Measurements from ENCODE around the gene MSH6.

The MSH6 gene

DNA sequence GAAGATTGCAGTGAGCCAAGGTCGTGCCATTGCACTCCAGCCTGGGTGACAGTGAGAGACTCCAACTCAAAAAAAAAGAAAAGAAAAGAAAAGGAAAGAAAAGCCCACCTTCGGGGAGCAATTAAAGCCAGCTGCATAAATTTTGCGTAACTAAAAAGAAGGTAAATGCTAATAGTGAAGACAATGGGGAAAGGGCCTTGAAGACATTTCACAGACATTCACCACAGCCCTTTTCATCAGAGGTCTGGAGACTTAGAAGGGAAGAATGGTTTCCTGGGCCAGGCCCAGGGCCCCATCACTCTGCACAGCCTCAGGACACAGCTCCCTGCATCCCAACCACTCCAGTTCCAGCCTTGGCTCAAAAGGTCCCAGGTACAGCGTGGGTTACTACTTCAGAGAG is 35.1 kb upstream of the MSH6 start:
- no peak for DNase-seq

DNA sequence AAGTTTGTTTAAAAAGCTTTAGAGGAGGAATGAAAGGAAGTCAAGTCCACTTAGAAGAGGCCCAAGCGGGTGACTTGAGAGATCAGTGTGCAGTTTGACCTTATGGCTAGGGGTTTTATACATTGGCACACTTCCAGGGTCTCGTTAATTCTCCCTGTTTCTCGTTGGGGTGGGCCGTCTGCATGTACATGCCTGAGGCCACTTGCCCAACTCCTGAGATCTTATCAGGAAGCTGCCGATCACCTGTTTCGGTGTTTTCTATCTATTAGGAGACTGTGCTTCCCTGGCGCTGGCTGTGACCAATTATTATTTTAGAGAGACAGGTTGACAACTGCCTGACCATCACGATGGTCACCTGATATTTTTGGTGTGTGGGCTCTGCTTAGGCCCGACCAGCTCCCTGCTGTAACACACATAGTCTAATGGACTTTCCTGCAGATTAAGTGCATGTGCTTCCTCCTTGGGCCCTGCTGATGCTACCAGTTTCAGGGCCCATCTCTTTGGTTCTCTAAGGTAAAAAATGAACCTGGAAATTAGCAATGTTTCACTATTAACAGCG is 31.0 kb upstream of the MSH6 start:
- no peak overlapping the region for H3K4me2 ChIP-seq (ENCODE audit: low read depth, low read length)

More for the DNA sequence above, 35.1 kb upstream of the MSH6 start:
- H3K36me3 ChIP-seq (replicated peaks; ENCODE audit: insufficient read depth, low read length), result no peaks in the 10 kb centered on the region
- no peak overlapping the region for H3K9ac ChIP-seq (ENCODE audit: low read length)
- no peaks in the 10 kb centered on the region for H3K79me2 ChIP-seq (ENCODE audit: low read length)
- H3F3A ChIP-seq (ENCODE audit: insufficient read depth, low read length), result no peaks in the 10 kb centered on the region
- H3K27ac ChIP-seq (ENCODE audit: low read length), result no peak overlapping the region
- TF ChIP-seq EZH2 (optimal IDR thresholded peaks at IDR 0.05; ENCODE audit: low read depth, low read length), result no peak
- TF ChIP-seq EZH2phosphoT487 (IDR thresholded peaks at IDR 0.05; ENCODE audit: low read length), result no peak
- TF ChIP-seq, protein P1, sequence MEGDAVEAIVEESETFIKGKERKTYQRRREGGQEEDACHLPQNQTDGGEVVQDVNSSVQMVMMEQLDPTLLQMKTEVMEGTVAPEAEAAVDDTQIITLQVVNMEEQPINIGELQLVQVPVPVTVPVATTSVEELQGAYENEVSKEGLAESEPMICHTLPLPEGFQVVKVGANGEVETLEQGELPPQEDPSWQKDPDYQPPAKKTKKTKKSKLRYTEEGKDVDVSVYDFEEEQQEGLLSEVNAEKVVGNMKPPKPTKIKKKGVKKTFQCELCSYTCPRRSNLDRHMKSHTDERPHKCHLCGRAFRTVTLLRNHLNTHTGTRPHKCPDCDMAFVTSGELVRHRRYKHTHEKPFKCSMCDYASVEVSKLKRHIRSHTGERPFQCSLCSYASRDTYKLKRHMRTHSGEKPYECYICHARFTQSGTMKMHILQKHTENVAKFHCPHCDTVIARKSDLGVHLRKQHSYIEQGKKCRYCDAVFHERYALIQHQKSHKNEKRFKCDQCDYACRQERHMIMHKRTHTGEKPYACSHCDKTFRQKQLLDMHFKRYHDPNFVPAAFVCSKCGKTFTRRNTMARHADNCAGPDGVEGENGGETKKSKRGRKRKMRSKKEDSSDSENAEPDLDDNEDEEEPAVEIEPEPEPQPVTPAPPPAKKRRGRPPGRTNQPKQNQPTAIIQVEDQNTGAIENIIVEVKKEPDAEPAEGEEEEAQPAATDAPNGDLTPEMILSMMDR (IDR thresholded peaks at IDR 0.05; ENCODE audit: low read length), result no peak
- no peaks in the 10 kb centered on the region for H3K27me3 ChIP-seq (replicated peaks; ENCODE audit: insufficient read depth, low read length)
- H3K9me3 ChIP-seq (replicated peaks; ENCODE audit: insufficient read depth, low read length), result no peaks in the 10 kb centered on the region
- no peaks in the 10 kb centered on the region for H3K4me1 ChIP-seq (ENCODE audit: low read length)
- H4K20me1 ChIP-seq (ENCODE audit: insufficient read depth, low read length), result no peaks in the 10 kb centered on the region
- no peaks in the 10 kb centered on the region for H3K9me2 ChIP-seq (replicated peaks; ENCODE audit: insufficient read depth, low read length)
- H3K4me3 ChIP-seq (ENCODE audit: low read length), result no peak overlapping the region
- no peak overlapping the region for H3K4me2 ChIP-seq (ENCODE audit: low read depth, low read length)
- no peak overlapping the region for H2AFZ ChIP-seq (ENCODE audit: low read length)

DNA sequence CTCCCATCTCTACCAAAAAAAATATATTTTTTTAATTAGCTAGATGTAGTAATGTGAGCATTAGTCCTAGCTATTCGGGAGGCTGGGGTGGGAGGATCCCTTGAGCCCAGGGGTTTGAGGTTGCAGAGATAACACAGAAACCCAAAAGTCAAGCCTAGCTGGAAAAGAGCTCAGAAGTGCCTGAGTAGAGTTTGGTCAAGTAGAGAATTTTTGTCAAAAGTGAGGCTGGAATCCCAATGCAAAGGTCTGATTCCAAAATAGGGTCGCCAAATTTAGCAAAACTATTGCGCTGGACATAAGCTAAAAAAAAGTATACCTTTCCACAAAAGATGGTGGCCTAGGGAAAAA is 15.5 kb upstream of the MSH6 start:
- H3K36me3 ChIP-seq (replicated peaks; ENCODE audit: insufficient read depth, low read length), result no peaks in the 10 kb centered on the region
- DNase-seq, result no peak
- H3K27me3 ChIP-seq (replicated peaks; ENCODE audit: insufficient read depth, low read length), result no peaks in the 10 kb centered on the region
- no peaks in the 10 kb centered on the region for H4K20me1 ChIP-seq (ENCODE audit: insufficient read depth, low read length)
- no peaks in the 10 kb centered on the region for H3K9me3 ChIP-seq (replicated peaks; ENCODE audit: insufficient read depth, low read length)
- no peaks in the 10 kb centered on the region for H3F3A ChIP-seq (ENCODE audit: insufficient read depth, low read length)
- peak overlapping the region; percentile 82 for H2AFZ ChIP-seq (ENCODE audit: low read length)
- no peak overlapping the region for H3K9ac ChIP-seq (ENCODE audit: low read length)
- no peak for TF ChIP-seq EZH2phosphoT487 (IDR thresholded peaks at IDR 0.05; ENCODE audit: low read length)
- TF ChIP-seq, protein P1 (IDR thresholded peaks at IDR 0.05; ENCODE audit: low read length), result no peak
- TF ChIP-seq EZH2 (optimal IDR thresholded peaks at IDR 0.05; ENCODE audit: low read depth, low read length), result no peak
- no peak overlapping the region for H3K27ac ChIP-seq (ENCODE audit: low read length)
- peak overlapping the region; percentile 56; the same call in 1 of the 2 replicates for H3K4me2 ChIP-seq (ENCODE audit: low read depth, low read length)
- no peaks in the 10 kb centered on the region for H3K9me2 ChIP-seq (replicated peaks; ENCODE audit: insufficient read depth, low read length)
- H3K4me3 ChIP-seq (ENCODE audit: low read length), result 0 out of 2 replicates have a peak overlapping the region, but pooled peaks have one; percentile 23
- H3K4me1 ChIP-seq (ENCODE audit: low read length), result no peaks in the 10 kb centered on the region
- H3K79me2 ChIP-seq (ENCODE audit: low read length), result no peaks in the 10 kb centered on the region

More for the DNA sequence above, 31.0 kb upstream of the MSH6 start:
- H3K9me2 ChIP-seq (replicated peaks; ENCODE audit: insufficient read depth, low read length), result no peaks in the 10 kb centered on the region
- no peaks in the 10 kb centered on the region for H3K9me3 ChIP-seq (replicated peaks; ENCODE audit: insufficient read depth, low read length)
- H3F3A ChIP-seq (ENCODE audit: insufficient read depth, low read length), result no peaks in the 10 kb centered on the region
- H3K4me3 ChIP-seq (ENCODE audit: low read length), result no peak overlapping the region
- H3K9ac ChIP-seq (ENCODE audit: low read length), result no peak overlapping the region
- H4K20me1 ChIP-seq (ENCODE audit: insufficient read depth, low read length), result no peaks in the 10 kb centered on the region
- no peaks in the 10 kb centered on the region for H3K36me3 ChIP-seq (replicated peaks; ENCODE audit: insufficient read depth, low read length)
- no peak for DNase-seq
- H3K27ac ChIP-seq (ENCODE audit: low read length), result no peak overlapping the region
- no peak overlapping the region for H2AFZ ChIP-seq (ENCODE audit: low read length)
- no peaks in the 10 kb centered on the region for H3K79me2 ChIP-seq (ENCODE audit: low read length)
- TF ChIP-seq, protein P1 (IDR thresholded peaks at IDR 0.05; ENCODE audit: low read length), result no peak
- no peak for TF ChIP-seq EZH2phosphoT487 (IDR thresholded peaks at IDR 0.05; ENCODE audit: low read length)
- H3K27me3 ChIP-seq (replicated peaks; ENCODE audit: insufficient read depth, low read length), result no peaks in the 10 kb centered on the region
- no peaks in the 10 kb centered on the region for H3K4me1 ChIP-seq (ENCODE audit: low read length)
